Right renal cortex interstitium (tissue), 3 donors: ENCODE data around the gene HNRNPA1. TPM values are rescaled to one million over a fixed set of nuclear protein-coding genes. Genes with fewer than 3 reads are reported as not detected.
"Not testable (repeated sequence)": the region's sequence is repeated elsewhere in the genome, so short reads cannot be mapped to it uniquely, and the experiment has no call there.

ENCODE experiments used
- DNase-seq, 3 donors: peaks; one replicate each; pipeline ENCODE4 v3.0.0-alpha.2; 2013; ENCODE audit warnings: low read depth in 3 of 3, low spot score in 2 of 3
- polyA plus RNA-seq, 3 donors: library from polyadenylated mRNA; unstranded; fragments of 120-200 nt; gene quantifications; one replicate each; pipeline ENCODE4 v1.2.1, GENCODE V29; 2013; ENCODE audit not compliant: insufficient read length in 3 of 3

The HNRNPA1 gene
- polyA plus RNA-seq, 3 donors: 3,483 to 4,465 (median 3,605) TPM

DNA sequence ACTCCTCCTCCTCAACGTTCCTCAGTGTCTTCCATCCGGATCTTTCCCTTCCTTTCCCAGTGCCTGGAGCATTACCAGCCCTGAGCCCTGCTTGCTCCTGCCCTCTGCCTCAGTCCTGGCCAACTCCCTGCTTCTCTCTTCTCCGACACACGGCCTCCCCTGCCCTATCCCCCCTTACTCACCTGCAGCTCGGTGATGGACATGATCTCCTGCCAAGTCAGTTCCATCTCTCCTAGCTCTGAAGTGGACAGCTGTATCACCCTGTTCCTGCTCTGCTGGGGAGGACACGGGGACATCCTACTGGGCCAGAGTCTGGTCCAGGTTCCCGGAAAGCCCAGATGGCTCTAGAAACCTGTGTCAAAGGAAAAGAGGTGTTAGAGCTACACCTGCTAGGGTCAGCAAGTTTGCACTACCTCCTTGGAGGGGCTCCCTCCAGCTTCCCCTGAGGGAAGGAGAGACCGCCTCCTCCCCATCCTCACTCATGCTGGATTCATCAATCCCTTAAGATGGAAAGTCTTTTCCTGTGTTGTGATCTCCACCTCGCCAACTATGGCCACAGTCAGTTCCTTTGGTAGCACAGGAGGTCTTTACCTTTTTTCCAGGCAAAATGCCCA, 14.5 kb downstream of the HNRNPA1 start:
- DNase-seq: no peak

DNA sequence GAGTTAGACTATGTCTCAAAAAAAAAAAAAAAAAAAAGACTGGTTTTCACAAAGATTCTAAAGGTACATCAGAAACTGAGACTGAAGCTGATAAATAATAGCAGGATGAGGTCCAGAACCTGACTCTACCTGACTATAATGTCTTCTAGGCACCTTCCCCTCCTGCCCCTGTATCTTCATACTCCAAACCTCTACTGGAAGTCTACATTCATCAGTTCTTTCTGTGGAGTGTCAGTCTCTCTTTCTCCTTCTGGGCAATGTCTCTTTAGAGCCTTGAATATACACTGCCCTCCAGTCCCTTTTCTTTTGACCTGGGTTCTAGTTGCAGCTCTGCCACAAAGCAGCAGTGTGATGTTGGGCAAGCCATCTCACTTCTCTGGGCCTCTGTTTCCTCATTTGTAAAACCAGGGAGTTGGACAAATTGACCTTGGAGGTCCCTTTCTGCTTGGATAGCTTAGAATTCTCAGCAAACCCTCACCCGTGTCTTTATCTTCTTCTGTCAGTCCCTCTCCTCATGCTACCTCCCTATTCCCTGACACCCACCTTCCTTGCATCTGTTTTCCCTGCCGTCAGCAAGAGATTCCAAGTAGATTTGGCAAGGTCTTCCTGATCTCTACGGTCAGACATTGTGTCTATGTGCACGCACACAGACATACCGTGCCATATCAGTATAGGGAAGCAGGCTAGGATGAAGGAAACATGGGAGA, 16.0 kb downstream of the HNRNPA1 start:
- DNase-seq: no peak

DNA sequence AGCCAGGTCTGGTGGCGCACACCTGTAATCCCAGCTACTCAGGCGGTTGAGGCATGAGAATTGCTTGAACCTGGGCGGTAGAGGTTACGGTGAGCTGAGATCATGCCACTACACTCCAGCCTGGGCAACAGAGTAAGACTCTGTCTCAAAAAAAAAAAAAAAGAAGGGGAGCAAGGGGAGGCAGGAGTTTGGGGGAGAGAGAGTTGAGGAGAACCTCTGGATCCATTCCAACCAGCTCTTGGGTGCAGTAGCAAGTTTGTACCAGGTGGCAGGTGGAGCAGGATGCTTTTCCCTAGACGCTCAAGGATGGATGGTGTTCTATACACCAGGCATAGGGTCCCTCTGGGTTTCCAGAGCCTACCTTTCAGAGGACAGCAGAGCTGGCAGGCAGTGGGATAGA, 18.4 kb downstream of the HNRNPA1 start:
- DNase-seq: no peak

DNA sequence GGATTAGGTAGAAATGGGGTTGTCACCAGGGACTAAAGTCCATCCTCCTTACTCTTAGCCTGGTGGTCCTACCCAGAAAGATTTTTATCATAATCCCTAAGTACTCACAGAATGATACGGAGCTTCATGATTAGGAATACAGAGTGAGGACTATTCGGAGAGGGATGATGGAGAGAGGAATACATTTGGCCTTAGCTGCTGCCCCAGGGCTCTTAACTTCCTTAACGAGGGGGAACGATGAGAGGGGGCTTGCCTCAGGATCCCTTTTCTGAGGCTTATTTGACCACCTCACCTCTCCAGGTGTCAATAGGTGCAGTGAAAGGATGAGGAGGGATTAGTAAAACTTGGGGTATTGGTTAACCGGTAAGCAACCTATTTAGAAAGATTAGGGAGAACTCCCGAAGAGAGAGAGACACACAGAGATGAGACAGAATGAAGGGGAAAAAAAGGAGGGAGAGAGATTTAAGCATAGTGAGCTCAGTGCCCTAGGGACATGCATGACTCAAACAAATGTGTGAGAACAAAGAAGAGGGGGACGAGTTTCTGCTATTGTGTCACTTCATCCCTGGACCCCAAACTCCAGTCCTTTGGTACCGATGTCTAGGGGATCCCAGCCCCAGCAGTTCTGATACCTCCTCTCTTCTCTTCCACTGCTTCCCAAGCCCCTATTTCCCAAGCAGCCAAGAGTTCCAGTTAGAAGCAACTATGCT, 19.1 kb downstream of the HNRNPA1 start:
- DNase-seq: no peak

DNA sequence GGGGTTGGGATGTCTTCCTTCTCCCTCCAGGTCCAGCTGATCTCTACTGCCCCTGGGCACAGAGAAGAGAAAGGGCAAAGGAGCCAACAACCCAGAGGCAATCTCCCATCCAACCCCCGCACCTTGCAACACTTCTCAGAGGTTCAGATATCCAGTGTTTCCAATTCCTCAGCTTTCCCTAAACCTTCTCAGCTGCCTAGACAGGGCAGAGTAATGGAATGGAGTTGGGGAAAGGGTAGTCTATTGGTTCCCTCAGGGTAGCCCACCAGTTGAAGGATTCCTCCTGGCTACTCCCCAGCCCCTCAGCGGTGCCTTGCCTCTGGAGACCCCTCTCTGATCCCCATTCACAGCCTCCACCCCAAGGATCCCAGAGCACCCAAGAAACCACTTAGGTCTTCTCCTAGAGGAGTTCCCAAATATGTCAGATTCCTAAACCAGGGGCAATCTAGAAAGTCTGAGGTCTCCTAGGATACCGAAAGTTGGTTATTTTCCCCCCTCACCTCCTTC, 19.8 kb downstream of the HNRNPA1 start:
- no peak for DNase-seq

DNA sequence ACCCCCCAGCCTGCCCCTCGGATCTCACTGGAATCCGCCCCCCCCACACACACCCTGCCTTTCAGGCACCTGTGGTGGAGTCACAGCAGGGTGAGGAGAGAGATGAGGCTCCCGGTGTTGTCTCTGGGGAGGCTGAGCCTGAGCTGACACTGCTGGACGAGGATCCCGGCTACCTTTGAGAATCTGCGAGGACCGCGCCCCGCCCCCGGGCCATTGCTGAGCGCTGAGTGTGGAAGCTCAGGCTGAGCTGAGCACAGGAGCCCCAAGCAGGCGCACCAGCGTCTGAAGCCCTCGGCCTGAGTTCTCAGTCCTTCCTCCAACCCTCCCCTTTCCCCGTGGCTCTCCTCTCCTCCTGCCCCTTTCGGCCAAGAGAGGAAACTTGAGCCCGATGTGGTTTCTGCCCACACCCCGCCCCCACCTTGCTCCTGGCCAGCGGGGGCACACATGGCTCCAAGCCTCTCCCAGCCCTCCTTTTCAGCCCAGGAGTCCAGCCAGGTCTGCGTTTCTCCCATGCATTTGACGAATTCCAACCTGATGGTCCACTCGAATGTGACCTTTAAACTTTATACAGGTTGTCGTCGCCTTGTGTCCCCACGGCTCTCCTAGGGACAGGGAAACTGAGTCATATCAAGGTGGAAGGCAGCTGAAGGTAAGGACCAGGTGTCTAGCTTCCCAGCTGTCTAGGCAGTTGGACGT, 20.4 kb downstream of the HNRNPA1 start, which contains the start of gene NFE2:
Gene NFE2, minus strand, starts transcription at position 284 of the 696 bp plus-strand sequence. CDS start 5,767 bp downstream, outside the sequence.
- DNase-seq: peak in 1 of 3 donors; percentile 73

DNA sequence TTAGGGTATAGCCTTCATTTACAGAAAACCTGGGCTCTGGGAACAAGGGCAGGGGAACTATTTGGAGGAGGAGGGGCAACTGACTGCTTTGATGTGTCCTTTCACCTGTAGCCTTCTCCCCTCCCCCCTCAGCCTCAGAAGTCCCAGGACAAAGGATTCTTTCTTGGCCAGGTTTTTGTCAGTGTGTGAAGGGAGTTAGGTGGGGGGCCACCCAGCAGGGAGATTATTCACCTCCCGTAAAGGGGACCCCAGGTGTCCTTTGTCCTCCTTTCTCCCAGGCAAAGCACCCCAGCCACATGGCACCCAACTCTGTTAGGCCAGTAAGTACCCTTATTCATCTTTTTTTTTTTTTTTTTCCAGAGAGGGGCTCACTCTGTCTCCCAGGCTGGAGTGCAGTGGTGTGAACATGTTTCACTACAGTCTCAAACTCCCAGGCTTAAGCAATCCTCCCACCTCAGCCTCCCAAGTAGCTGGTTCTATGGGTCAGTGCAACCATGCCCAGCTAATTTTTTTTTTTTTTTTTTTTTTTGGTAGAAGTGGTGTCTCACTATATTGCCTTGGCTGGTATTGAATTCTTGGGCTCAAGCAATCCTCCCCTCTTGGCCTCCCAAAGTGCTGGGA, 21.0 kb downstream of the HNRNPA1 start:
- DNase-seq: no peak

DNA sequence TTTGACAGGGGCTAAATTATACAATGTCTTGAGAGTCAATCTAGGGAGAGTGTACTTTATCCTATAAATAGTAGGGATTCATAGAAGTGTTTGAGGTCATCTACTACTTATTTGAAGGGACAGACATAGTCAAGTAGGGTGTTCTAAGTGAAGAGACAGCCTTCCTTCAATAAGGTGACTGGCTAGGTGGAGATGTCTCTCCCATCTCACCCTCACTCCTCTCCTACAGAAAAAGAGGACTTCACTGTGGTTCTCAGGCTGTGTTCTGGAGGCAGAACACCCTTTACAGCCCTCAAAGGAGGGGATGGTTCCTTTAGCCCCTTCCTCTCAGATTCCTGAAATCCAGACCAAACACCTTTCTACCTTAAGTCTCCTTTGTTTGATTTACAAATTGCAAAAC, 23.1 kb downstream of the HNRNPA1 start:
- no peak for DNase-seq

DNA sequence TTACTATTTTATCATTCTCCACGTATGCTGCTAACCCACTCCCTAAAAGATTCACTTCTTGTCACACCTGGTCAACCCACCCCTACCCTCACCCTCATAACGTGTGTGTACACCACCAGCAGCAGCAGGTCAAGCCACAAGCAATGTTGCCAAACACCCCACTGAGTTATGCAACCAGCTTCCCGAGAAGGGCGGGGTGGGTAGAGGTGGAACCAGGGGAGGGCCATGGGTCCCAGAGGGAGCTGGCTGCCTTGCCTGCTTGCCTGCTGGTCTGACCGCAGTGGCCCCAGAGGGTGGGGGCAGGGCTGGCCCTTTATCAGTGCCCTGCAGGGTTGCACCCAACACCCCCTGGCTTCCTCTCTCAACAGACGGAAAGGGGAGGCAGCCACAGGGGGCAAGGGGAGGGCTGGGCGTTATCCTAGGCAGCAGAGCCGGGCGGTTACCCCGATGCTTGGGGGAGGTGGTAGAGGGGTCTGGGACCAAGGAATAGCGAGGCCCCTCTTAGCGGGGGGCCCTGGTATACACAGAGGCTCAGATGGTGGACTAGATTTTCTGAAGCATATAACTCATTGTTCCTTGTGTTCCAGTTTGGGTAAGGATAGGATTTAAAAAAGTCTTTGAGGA, 23.8 kb downstream of the HNRNPA1 start:
- DNase-seq: no peak

DNA sequence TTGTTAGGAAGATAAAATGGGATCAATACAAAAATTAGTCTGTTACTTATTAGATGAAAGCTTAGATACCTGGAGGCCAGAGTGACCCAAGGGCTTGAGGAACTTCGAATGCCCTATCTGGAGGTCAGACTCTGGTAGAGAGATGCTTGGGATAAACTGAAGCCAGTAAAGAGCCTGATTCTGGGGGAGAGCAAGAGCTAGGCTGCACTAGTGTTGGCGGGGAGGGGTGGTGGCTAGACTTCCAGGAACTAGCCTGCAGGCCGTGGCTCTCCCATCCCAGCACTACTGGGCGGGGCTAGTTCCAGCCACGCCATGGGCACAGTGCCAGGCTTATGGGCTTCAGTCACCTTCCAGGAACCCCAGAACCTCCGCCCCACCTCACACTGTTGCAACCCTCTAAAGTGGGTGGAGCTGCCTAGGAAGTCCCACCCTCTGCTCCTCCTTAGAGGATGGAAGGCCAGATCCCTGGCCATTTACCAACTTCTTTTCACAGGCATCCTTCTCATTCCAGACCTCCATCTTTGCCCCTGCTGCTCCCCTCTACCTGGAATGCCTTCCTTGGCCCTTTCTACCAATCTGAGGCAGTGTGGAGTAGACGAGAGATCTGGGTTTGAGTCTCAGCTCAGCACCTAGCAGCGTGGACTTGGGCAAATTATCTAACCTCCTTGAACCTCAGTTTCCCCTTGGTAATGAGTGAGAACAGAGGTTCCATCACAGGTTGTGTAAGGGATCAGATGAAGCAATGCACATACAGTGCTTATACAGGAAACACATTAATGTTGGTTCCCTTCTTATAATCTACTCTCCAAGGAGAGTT, 26.6 kb downstream of the HNRNPA1 start:
- no peak for DNase-seq

DNA sequence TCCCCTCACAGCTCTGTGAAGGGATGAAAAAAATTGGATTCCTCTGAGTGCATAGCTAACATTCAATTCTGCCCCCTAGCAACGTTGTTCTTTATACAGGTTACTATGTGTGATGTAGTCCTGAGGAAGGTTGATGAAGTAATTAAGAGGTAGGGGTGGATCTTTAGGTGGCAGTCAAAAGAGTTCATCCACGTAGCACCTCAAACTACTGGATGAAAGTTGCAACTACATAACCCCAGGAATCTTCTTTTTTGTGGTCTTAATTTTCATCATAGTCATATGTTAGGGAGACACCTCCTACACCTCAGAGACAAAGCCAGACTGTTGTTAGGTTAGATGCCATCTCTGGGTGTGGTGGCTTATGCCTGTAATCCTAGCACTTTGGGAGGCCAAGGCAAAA, 30.5 kb downstream of the HNRNPA1 start:
- DNase-seq: no peak

DNA sequence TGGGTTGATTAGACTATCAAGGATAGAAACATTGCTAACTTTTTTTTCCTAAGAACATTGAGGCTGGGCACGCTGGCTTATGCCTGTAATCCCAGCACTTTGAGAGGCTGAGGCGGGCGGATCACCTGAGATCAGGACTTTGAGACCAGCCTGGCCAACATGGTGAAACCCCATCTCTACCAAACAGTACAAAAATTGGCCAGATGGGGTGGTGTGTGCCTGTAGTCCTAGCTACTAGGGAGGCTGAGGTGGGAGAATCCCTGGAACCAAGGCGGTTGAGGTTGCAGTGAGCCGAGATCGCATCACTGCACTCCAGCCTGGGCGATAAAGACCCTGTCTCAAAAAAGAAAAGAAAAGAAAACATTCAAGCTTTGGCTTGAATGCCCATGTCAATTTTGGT, 31.8 kb downstream of the HNRNPA1 start:
- not testable (repeated sequence) for DNase-seq

DNA sequence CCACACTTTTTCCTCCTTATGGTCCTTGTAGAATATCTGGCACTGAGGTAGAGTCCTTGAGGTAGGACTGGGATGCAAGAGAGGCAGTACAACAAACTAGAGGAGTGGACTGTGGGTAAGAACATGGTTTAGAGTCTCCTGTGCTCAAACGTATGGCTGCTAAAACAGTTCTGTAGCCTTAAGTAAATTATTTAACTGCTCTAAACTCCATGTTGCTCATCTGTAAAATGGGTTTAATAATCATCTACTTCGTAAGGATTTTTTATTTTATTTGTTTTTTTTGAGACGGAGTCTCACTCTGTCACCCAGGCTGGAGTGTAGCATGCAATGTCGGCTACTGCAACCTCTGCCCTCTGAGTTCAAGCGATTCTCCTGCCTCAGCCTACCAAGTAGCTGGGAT, 40.8 kb downstream of the HNRNPA1 start:
- DNase-seq: no peak

DNA sequence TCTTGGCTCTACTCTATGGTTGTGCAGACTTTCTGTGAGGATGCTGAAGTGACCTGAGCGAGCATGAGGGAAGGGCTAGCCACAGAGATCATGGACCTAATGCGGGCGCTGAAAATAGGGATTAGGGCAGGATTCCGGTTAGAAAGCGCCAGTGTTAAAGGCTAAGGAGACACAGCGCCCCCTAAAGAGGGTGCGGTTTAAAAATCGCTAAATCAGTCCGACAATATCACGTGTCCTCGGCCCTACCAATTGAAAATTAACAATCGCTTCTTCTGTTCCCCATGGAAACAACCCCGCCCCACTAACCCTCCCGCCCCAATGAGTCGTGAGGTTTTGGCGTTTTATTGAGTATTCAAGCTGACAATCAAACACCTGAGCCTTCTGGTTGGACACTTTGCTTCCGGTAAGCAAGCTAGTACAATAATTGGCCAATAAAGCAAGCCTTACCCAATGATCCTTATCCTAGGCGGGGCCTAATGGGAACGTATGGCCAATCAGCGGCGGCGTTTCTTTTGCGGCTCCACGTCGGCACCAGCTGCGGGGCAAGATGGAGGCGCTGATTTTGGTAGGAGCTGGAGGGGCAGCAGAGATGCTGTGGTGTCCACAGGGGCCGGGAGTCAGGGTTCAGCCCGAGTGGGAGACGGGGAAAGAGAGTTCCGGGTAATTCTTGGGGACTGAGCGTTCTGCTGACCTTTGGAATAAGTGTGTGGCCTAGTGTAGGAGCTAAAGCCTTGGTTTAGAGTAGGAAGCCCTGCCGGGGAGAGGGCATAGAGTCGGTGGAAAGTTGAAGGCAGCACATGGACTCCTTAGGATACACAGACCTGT, 44.3 kb downstream of the HNRNPA1 start, which contains the start of gene COPZ1:
Gene COPZ1, plus strand, starts transcription at position 515 of the 825 bp plus-strand sequence. Its CDS starts 33 bp downstream, at position 548.
- peak; percentile 97 to 99 (median 98) for DNase-seq

DNA sequence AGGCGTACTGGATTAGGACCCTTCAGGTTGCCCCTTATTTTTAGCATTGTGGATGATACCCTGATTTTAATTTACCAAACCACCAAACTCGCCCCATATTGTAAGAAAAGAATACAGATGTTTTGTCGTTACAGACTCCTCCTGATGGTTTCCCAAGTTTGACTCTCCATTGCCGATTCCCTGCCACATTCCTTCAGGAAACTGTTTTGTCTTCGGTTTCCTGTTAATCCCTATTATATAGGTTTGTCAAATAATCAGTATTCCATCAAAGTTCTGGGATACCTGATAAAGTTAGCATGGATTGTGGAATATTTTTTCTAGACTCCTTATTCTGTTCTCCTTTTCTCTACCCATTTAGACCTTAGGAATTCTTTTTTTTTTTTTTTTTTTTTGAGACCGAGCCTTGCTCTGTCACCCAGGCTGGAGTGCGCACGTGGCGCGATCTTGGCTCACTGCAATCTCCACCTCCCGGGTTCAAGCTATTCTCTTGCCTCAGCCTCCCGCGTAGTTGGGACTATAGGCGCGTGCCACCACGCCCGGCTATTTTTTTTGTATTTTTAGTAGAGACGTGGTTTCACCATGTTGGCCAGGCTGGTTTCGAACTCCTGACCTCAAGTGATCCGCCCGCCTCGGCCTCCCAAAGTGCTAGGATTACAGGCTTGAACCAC, 45.0 kb downstream of the HNRNPA1 start:
- DNase-seq: not testable (repeated sequence)

DNA sequence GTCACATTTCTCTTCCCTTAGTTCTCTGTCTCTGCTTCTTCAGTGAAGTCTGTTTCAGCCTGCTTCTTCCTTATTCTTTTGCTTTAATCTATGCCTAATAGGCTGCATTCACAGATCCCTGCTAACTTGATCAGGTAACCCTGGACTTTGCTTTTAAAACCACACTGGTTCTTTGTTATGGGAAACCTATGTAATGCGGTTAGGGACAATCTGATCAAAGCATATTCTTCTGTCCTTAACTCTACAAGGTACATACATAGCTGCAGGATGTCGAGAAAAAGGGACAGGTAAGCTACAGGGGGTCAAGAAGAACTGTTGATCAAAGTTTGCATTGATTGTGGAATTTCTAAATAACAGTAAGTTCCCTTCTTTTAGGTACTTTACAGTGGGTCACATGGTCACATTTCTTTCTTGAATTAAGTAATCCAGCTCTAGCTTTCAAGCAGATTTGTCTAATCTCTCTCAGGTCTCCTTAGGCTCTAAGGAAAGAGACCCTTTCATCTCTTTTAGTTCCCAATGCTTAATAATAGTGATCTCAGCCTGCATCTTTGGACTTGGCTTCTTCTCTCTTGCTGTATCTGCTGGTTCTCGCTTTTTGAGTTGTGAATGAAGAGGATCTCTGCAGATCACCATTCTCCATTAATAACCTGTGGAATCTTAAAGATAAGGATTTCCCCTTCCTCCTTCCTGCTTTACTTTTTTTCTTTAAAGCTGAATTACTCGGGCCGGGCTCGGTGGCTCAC, 48.2 kb downstream of the HNRNPA1 start:
- DNase-seq: no peak

DNA sequence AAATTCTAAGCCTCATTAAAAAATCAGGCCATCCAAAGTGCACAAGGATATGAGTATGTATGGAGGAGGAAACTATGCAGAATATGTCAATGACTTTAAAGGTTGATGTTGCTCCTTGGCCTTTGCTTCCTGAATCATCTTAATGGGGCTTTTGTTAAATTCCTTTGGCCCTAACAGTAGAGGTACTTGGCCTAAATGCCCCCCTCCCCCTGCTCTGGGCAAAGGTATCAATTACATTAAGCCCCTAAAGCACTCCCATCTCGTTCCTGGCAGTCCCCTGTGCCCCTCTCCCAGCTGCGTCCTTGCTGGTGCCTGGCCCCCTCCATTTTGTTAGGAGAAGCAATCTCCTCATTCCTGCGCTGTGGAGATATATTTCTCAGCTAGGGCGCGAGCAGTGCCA, 49.2 kb downstream of the HNRNPA1 start:
- DNase-seq: no peak
